Measurements from ENCODE around the gene VSIR.

VSIR gene

DNA sequence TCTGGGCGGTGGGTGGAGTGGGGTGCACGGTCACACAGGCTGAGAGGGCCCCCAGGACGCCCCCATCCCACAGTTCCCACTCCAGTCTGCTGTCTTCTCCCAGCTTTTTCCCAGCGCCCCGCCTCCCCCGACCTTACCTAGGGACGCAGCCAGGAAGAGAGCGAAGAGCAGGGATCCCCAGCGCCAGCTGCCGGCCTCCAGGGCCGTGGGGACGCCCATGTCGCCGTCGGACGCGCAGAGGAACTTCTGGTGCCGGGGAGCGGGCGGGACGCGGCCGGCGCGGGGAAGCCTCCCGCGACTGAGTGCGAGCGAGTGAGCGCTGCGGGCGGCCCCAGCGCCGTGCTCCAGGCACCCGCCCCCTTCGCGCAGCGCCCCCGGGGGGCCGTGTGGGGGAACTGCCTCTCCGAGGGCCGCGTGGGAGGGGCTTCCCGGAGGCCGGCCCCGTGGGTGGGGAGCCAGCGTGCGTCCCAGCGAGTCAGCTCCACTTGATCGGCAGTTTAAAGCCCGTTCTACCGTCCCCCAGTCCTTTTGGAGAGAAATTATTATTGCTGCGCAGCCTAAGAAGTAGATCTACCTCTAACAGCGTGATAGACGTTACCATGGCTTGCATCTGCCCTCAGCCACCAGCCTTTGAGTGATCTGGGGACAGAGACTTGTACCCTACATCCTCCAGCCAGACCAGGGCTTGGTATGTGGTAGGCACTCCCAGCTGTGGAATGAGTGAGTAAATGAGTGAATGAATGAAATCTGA, at the start of gene VSIR:
VSIR (minus strand) TSS at position 300 of the 751 bp plus-strand sequence; CDS start at position 219, 81 bp downstream.
- DNase-seq, result peak; percentile 79

DNA sequence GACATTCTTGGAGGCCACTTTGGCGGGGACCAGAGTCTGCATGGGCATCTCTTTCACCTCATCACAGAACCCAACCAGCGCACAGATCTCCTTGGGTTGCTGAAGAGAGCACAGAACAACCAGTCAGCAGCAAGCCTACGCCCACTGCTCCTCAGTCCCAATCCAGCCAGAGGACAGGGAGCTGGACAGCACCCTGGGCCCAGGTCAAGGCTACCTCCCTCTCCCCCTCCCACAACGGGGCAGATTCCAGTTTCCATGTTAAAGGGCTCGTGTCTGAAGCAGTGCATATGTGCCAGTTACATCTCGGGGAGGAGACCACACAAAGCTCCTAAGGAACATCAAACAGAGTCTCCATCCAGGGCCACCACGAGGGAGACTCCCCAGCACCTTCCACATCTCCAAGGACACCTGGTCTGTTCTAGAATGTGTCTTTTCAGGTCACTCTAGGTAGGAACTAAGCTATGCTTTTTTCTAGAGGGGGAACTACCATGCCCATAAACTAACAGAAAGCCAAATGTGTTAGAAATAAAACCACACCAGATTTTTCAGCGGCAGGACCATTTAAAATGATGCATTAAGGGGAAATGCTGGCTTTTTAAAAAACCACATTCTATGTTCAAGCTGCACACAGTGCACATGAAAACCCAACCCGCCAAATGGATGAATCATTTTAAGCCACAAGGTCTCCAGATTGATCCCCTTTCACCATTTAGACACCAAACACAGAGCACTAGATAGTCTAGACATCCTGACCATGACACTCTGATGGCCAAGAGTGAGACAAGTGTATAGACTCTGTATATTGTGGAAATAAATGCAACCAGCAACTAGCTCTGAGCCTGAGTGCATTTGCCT, 48.8 kb upstream of the VSIR start:
- no peak for DNase-seq

DNA sequence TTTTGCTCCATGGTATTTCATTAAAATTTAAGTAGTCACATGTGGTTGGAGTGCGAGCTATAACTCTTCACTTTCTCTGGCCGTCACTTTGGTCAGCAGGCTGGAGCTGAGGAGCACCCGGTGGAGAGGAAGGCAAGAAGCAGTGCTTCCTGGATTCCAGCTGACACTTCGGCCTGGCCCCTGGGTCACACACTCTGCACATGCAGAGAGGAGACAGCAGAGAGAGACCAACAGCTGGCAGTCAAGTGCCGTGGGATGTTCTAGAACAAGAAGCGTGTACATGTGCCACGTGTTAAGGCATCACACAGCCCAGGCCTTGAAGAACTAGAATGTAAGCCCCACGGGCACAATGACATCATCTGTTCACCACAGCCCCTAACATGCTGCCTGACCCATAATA, 47.6 kb upstream of the VSIR start:
- no peak for DNase-seq

DNA sequence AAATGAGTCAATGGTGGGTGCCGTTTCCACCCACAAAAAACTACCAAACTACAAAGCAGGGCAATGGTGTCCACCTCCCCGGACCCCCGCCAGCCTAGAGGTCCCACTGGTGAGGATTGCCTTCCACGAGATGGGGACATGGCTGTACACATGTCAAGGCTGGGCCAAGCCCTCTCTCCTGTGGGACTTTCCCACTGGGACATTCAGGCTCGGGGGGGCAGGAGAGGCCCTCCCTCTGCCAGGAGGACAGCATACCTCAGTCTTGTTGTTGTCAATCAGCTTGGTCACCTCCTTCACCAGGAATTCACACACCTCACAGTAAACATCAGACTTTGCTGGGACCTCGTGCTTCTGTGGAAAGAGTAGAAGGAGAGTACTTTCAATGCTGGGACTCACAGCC, 46.7 kb upstream of the VSIR start:
- DNase-seq, result no peak

DNA sequence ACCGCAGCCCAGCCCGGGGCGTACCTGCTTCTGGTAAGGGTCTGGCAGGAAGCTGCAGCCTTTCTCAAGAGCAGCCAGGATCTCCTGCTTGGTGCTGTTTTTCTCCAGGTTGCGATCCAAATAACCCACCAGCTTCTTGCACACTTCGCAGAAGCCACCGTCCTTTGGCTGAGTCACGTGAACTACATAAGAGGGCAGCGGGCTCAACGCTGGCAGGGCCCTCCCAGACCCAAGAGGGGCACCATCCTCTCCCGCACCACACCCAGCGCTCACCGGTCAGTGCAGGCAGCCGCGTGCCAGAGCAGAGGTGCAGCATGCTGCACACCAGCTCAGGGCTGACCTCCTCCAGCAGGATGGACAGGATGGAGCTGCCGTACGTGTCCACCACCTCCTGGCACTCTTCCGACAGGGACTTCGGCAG, 46.1 kb upstream of the VSIR start:
- DNase-seq, result no peak

DNA sequence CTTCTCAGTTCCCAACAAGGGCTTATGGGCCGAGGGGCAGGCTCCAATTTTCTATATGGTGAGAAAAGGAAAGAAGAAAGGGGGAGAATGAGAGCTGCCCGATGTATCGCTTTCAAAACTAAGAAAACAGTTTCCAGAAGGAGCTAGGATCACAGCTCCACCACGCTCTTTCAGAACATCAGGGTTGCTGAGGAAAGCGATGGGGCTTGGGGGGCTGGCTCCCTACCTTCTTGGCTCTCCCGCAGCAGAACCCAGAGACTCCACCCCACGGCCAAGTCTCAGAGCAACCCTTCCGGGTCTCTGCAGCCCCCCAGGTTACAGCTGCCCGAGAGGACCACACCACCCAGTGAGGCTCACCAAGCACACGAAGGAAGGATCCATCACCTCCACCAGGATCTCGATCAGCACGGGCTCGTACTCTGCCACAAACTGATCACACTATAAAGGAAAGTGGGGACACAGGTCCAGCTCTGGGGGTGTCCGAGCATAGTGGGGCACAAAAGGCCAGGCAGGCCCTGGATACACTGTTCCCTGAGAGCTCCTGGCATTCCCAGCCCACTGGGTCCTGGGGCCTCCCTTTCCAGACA, 45.4 kb upstream of the VSIR start:
- no peak for DNase-seq

DNA sequence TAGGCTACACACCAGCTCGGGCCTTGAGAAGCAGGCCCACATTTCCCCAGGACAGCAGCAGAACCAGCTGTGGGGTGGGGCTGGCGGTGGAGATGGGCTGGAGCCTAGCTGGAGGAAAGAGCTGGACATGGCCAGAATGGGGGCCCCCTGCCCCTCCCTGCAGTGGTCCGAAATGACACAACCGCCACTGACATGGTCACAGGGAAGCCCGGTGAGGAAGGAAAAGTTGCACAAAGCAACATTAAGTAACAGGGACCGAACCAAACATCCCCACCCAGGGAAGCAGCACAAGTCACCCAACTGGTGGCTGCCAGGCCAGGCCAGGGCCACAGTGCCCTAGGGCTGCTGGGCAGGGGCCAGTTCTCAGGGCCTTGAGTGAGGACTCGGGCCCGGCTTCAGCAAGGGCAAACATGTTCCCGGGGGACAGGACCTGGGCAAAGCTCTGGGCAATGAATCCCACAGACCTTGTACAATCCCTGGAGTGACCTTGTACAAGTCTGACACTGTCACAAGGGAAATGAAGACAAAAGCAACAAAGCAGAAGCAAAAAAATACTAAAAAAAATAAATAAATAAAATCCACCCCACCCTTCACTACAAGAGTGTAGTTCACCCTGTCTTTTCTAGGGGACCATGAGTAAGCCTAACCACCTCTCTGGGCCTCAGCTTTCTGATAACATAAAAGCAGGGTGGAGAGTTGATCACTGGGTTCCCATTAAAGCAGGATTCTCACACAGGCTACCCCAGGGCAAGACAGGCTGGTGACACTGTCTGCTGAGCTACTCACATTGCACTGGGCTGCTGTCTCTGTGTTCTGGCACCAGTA, 44.7 kb upstream of the VSIR start:
- DNase-seq, result no peak

DNA sequence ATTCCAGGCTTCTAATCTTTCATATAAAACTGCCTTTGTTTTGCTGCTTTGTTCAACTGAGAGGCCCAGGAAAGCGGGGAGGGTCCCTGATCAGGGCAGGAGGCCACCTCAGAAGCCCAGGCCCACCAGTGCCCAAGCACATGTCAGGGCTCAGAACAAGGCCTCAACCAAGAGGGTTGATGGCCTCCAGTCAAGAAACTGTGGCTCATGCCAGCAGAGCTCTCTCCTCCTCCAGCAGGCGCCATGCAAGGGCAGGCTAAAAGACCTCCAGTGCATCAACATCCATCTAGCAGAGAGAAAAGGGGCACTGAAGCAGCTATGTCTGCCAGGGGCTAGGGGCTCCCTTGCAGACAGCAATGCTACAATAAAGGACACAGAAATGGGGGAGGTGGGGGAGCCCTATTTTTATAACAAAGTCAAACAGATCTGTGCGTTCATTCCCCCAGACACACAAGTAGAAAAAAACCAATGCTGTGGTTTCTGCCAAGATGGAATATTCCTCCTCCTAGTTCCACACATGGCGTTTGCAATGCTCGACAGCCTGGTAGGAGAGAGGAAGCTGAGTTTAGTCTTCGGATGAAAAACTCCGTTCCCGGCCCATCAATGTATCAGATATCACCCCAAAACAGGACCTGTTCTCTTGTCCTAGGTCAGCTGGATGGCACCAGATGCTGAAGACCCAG, 43.8 kb upstream of the VSIR start:
- no peak for DNase-seq

DNA sequence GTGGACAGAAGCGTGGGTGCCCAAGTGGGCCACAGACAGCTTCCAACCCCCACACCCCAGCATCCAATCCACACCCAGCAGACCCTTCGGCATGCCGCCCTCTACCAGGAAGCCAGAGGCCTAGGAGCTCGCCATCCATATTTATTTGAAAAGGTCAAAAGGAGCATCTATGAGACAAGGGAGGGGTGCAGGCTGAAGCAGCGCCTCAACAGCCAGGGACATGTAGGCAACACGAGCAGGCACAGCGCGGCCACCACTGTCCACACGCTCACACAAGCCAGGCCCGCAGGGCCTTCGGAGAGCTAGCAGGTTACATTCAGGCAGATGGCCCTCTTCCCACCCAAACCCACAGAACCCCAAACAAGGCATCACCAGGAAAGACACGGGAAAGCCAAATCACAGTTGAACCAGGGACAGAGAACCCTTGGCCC, 43.1 kb upstream of the VSIR start:
- no peak for DNase-seq

DNA sequence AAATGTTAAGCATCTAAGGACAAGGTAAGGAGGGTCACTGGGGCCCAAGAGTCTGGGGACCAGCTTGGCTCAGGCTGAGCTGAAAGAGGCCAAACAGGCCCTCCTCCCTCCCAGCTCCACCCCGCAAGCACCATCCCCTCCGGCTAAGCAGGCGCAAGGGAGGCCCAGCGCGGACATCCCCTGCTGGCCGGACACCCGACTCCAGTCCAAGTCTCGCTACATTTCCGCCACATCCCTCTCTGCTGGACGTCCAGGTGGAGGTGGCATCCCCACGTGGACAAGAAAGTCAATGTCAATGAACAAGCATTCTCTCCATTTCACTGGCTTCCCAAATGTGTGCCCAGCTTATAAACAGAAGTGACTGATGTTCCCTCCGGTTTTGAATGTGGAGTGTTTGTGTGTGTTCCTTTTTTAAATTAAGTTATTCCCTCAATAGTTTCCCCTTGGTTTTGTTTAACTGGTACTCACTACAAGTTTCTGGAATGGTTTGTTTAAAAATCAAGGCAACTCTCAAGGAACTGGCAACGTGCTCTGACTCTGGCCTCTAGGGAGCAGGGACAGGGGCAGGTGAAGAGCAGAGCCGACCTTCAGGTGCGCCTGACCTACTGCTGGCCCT, 42.3 kb upstream of the VSIR start:
- DNase-seq, result no peak

DNA sequence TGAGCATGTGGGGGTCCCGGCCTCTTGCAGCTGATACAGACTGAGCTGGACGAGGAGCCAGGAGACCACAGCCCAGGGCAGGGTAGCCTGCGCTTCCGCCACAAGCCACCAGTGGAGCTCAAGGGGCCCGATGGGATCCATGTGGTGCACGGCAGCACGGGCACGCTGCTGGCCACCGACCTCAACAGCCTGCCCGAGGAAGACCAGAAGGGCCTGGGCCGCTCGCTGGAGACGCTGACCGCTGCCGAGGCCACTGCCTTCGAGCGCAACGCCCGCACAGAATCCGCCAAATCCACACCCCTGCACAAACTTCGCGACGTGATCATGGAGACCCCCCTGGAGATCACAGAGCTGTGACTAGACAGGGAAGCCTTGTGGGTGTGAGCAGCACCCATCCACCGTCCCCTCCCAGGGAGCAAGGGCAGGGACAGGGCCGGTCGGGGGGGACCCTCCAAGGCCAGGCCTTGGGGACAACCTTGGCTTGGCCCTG, 41.6 kb upstream of the VSIR start:
- DNase-seq, result no peak

DNA sequence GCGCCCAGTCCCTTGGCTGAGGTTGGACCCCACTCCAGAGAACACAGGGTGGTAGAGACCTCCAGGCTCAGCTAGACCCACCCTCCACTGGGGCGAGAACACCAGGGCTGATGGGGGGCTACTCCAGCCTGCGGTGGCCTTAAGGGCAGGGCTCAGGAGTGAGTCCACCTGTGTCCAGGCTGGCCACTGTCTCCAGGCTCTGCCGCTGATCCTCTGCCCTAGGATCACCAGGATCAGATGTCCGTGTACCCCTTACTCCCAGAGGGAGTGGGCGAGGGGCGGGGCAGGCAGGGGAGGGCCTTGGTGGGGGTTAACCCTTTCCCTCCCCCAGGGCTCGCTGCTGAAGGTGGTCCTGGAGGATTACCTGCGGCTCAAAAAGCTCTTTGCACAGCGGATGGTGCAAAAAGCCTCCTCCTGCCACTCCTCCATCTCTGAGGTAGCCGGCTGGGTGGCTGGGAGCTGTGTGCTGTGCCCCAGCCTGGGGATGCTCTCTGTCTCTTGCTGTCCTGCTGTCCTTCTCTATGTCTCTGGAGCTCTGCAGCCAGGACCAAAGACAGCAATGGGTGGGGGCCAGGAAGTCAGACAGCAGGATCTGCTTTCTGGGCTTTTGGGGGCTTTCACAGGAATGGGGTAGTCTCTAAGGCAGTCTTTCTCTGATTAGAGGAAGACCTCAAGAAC, 39.7 kb upstream of the VSIR start:
- DNase-seq, result no peak

DNA sequence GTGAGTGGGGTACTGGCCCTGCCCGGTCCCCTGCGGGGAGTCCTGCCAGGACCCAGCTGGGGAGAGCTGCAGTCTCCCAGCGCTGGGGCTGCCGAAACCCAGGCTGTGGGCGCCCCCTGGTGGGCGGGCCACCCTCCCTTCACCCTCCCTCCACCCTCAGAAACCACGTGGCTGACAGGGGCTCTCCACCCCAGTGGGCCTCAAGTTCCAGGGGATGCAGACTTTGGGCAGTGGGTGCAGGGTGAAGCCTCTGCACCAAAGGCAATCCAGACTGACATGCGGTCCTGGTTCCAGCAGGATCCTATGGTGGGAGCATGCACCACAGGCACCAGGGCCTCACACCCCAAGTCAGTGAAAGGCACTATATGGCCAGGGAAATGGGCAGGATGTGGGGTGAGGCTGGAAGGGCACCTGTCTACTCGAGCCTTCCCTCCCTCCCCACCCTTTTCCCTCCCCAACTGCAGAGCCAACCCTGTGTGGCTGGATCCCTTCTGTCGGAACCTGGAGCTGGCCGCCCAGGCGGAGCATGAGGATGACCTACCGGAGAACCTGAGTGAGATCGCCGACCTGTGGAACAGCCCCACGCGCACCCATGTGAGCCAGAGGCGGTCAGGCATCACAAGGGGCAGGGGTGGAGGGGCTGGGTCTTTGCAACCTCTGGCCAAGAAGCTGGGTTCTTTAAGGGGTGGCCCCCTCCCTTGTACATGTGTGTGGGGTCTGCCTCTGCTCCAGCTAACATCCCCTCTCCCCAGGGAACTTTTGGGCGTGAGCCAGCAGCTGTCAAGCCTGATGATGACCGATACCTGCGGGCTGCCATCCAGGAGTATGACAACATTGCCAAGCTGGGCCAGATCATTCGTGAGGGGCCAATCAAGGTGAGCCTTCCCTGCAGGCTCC, 38.9 kb upstream of the VSIR start:
- DNase-seq, result peak; percentile 20

DNA sequence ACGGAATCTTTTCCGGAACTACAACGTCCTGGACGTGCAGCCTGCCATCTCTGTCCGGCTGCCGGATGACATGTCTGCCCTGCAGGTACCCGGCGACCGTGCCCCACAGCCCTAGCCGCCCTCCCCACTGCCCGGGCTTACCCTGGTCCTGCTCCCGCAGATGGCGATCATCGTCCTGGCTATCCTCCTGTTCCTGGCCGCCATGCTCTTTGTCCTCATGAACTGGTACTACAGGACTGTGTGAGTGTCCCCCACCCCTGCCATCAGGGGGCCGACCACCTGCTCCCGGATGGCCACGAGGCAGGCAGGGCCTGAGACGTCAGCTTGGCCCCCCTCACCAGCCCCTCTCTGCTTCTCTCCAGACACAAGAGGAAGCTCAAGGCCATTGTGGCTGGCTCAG, 38.0 kb upstream of the VSIR start:
- DNase-seq, result no peak

DNA sequence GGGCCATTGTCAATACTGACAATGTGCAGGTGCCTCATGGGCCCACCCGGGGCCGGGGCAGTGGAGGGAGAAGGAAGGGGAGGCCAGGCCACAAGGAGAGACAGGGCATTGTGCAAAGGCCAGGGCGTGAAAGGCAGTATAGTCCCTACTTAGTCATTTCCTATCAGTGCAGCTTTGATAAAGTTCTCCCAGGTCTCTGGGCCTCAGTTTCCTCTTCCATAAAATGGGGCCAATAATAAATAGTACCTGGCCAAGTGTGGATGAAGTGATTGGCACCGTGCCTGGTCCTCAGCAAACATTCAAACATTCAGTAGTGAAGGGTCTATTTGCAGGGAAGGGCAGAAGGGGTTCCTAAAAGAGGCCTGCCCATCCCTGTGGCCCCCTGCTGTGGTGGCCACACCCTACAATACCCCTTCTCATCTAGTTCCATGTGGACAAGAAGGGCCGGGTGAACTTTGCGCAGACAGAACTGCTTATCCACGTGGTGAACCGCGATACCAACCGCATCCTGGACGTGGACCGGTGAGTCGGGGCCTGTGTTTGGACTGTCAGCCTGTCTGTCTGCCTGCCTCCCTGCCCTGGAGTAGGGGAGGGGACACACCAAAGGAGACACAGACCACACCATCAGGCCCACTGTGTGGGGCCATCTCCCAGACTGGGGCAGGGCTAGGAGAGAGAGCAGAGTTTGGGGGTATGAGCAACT, 36.9 kb upstream of the VSIR start:
- DNase-seq, result no peak

DNA sequence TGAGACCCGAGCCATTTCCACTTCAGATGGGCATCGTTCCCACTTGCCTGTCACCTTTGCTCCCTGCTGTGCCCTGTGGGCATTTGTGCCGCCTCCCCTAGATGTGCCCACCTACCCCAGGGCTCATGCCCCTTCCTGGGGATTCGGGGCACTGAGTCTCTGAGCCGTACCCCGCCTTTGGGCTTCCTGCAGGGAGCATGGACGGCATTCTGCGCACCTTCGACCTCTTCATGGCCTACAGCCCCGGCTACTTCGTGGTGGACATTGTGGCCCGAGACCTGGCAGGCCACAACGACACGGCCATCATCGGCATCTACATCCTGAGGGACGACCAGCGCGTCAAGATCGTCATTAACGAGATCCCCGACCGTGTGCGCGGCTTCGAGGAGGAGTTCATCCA, 36.3 kb upstream of the VSIR start:
- no peak for DNase-seq

DNA sequence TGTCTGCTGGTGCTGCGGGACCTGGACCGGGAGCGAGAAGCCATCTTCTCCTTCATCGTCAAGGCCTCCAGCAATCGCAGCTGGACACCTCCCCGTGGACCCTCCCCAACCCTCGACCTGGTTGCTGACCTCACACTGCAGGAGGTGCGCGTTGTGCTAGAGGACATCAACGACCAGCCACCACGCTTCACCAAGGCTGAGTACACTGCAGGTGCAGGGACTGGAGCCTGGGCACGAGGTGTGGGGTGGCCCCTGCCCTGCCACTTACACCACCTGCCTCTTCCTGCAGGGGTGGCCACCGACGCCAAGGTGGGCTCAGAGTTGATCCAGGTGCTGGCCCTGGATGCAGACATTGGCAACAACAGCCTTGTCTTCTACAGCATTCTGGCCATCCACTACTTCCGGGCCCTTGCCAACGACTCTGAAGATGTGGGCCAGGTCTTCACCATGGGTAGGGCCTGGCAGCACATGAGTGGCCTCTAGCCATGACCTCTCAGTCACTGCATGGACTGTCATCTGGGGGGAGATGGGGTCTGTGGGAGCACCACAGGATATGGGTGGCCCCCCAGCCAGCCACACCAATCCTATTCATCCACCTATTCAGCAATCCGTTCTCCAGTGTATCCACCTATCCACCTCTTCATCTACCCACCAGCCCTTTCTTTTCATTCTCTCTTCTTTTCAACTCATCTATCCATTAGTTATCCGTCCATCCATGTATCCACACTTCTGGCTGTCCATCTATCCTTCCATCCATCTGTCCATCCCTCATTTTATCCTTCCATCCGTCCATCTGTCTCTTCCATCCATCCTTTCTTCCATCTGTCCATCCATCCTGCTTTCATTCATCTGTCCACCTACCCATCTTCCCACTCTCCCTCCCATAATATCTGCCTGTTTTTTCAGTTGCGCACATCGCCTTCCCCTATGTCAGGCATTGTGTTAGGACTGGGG, 34.5 kb upstream of the VSIR start:
- no peak for DNase-seq
